ENCODE results near the gene ERAL1. TPM values are rescaled to one million over a fixed set of nuclear protein-coding genes. Genes with fewer than 3 reads are reported as not detected.

Gene ERAL1
- total and polyA plus RNA-seq, 2 of the 13 experiments (the other 11 are each of a cell fraction or from before 2014, with no cell fraction given), result 46.9 to 72.2 TPM

DNA sequence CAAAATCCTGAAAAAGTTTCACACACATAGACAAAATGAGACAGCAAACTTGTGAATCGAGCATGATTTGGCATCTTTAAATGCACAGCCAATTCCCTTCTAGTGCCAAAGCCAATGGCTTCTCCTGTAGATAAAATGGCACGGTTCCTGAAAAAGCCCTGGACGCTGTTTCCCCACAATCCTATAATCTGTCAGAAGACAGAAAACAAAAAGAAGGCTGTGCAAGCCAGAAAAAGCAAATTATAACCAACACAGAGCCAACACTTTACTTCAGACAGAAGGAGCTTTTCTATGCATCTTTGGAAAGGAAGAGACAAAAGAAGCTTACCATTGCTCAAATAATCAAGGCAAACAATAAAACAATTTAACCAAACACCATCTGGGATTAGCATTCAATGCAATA lies 36.0 kb upstream of the ERAL1 start (continued):
- TF ChIP-seq ZNF557 (CRISPR knock-in tag; IDR thresholded peaks at IDR 0.05) (no peak), ZNF790 (CRISPR knock-in tag; IDR thresholded peaks at IDR 0.05; ENCODE audit: borderline replicate concordance) (no peak)
- TF ChIP-seq, protein P1, sequence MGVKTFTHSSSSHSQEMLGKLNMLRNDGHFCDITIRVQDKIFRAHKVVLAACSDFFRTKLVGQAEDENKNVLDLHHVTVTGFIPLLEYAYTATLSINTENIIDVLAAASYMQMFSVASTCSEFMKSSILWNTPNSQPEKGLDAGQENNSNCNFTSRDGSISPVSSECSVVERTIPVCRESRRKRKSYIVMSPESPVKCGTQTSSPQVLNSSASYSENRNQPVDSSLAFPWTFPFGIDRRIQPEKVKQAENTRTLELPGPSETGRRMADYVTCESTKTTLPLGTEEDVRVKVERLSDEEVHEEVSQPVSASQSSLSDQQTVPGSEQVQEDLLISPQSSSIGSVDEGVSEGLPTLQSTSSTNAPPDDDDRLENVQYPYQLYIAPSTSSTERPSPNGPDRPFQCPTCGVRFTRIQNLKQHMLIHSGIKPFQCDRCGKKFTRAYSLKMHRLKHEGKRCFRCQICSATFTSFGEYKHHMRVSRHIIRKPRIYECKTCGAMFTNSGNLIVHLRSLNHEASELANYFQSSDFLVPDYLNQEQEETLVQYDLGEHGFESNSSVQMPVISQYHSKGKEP (CRISPR knock-in tag; IDR thresholded peaks at IDR 0.05), result no peak

DNA sequence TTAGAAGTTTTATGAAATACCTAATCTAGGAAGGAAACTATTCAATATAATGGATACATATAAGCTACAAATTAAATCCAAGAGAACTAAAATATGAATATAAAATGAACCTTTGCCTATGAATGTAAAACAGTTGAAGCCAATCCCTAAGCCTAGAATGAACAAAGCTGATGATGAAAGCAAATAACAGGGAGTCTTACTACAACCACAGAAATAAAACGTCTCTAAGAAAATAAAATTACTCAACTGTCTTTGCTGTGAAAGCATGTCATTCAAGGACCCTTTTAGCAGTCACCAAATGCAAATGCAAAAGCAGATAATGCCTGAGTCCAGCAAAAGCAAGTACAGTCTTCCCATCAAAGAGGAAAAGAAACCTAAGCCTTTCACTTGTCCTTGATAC lies 35.2 kb upstream of the ERAL1 start:
- ChIA-PET CTCF (ENCODE audit: low intra/inter-chr PET ratio, low total read pairs) (no interaction called here), POLR2A (no interaction called here)
- Histone ChIP-seq H3K27ac (ENCODE audit: extremely low read length, insufficient read depth, low read length) (no peak overlapping the region), H3K36me3 (replicated peaks in 1 of 2; ENCODE audit: control insufficient read depth in 1 of 2, insufficient read depth in 2 of 2, low read length in 2 of 2) (no peaks in the 10 kb centered on the region), H3K79me2 (ENCODE audit: insufficient read depth, low read length) (peaks cover 45% of the 10 kb centered on the region), H3K9ac (ENCODE audit: insufficient read depth, low read depth, low read length) (no peak overlapping the region), H3K4me3 (replicated peaks in 1 of 3; ENCODE audit: insufficient read depth in 1 of 3, low read depth in 2 of 3, low read length in 3 of 3) (no peak overlapping the region), H3K4me1 (ENCODE audit: insufficient read depth, low read length) (peaks cover 10% of the 10 kb centered on the region), H3K27me3 (ENCODE audit: control insufficient read depth in 1 of 2, insufficient read depth in 2 of 2, low read length in 2 of 2) (no peaks in the 10 kb centered on the region), H4K20me1 (ENCODE audit: insufficient read depth, low read length) (no peaks in the 10 kb centered on the region), H3K4me2 (ENCODE audit: low read depth, low read length) (no peak overlapping the region), H3K9me3 (ENCODE audit: low read length) (no peaks in the 10 kb centered on the region), H2AFZ (ENCODE audit: low read length) (no peak overlapping the region)
- 50% methylated on average over 1 of the region's 1 CpG for WGBS (ENCODE audit: low lambda C conversion rate)
- no peak for ATAC-seq
- BruUV-seq (replicated peaks), result no TSS peak
- intact Hi-C loops (cut with micrococcal nuclease; ENCODE audit: unreplicated experiment) (no loop called here), in situ Hi-C loops (cut with HindIII; ENCODE audit: extremely low pct_ligation_motif_present, low pct_unique_long_range_greater_than_20kb) (no loop called here)
- no peak for FAIRE-seq
- DNase-seq (ENCODE audit: low spot score), result no peak
- no peak for TF ChIP-seq KLF13 (CRISPR knock-in tag; IDR thresholded peaks at IDR 0.05)
- TF ChIP-seq, protein P2, sequence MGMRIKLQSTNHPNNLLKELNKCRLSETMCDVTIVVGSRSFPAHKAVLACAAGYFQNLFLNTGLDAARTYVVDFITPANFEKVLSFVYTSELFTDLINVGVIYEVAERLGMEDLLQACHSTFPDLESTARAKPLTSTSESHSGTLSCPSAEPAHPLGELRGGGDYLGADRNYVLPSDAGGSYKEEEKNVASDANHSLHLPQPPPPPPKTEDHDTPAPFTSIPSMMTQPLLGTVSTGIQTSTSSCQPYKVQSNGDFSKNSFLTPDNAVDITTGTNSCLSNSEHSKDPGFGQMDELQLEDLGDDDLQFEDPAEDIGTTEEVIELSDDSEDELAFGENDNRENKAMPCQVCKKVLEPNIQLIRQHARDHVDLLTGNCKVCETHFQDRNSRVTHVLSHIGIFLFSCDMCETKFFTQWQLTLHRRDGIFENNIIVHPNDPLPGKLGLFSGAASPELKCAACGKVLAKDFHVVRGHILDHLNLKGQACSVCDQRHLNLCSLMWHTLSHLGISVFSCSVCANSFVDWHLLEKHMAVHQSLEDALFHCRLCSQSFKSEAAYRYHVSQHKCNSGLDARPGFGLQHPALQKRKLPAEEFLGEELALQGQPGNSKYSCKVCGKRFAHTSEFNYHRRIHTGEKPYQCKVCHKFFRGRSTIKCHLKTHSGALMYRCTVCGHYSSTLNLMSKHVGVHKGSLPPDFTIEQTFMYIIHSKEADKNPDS (CRISPR knock-in tag; IDR thresholded peaks at IDR 0.05), result no peak
- TF ChIP-seq, protein P3, sequence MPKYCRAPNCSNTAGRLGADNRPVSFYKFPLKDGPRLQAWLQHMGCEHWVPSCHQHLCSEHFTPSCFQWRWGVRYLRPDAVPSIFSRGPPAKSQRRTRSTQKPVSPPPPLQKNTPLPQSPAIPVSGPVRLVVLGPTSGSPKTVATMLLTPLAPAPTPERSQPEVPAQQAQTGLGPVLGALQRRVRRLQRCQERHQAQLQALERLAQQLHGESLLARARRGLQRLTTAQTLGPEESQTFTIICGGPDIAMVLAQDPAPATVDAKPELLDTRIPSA (CRISPR knock-in tag; IDR thresholded peaks at IDR 0.05; ENCODE audit: borderline replicate concordance), result no peak
- TF ChIP-seq, protein P4, sequence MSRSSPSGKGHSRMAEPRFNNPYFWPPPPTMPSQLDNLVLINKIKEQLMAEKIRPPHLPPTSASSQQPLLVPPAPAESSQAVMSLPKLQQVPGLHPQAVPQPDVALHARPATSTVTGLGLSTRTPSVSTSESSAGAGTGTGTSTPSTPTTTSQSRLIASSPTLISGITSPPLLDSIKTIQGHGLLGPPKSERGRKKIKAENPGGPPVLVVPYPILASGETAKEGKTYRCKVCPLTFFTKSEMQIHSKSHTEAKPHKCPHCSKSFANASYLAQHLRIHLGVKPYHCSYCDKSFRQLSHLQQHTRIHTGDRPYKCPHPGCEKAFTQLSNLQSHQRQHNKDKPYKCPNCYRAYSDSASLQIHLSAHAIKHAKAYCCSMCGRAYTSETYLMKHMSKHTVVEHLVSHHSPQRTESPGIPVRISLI (CRISPR knock-in tag; IDR thresholded peaks at IDR 0.05; ENCODE audit: borderline replicate concordance), result no peak
- no peak for TF ChIP-seq ZNF670 (CRISPR knock-in tag; IDR thresholded peaks at IDR 0.05; ENCODE audit: borderline replicate concordance)
- no peak for TF ChIP-seq TBX3 (IDR thresholded peaks at IDR 0.05; ENCODE audit: borderline replicate concordance)
- TF ChIP-seq, protein P5, sequence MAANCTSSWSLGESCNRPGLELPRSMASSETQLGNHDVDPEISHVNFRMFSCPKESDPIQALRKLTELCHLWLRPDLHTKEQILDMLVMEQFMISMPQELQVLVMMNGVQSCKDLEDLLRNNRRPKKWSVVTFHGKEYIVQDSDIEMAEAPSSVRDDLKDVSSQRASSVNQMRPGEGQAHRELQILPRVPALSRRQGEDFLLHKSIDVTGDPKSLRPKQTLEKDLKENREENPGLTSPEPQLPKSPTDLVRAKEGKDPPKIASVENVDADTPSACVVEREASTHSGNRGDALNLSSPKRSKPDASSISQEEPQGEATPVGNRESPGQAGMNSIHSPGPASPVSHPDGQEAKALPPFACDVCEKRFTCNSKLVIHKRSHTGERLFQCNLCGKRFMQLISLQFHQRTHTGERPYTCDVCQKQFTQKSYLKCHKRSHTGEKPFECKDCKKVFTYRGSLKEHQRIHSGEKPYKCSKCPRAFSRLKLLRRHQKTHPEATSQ (CRISPR knock-in tag; IDR thresholded peaks at IDR 0.05; ENCODE audit: borderline replicate concordance), result no peak
- no peak for TF ChIP-seq MAFG (CRISPR knock-in tag; IDR thresholded peaks at IDR 0.05)
- TF ChIP-seq, protein P6, sequence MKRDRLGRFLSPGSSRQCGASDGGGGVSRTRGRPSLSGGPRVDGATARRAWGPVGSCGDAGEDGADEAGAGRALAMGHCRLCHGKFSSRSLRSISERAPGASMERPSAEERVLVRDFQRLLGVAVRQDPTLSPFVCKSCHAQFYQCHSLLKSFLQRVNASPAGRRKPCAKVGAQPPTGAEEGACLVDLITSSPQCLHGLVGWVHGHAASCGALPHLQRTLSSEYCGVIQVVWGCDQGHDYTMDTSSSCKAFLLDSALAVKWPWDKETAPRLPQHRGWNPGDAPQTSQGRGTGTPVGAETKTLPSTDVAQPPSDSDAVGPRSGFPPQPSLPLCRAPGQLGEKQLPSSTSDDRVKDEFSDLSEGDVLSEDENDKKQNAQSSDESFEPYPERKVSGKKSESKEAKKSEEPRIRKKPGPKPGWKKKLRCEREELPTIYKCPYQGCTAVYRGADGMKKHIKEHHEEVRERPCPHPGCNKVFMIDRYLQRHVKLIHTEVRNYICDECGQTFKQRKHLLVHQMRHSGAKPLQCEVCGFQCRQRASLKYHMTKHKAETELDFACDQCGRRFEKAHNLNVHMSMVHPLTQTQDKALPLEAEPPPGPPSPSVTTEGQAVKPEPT (CRISPR knock-in tag; IDR thresholded peaks at IDR 0.05; ENCODE audit: low read depth), result no peak

Data from HepG2 (cell line).